HG02571 (cell line): ENCODE data around the gene ZFAND3.
"Not testable (repeated sequence)": the region's sequence is repeated elsewhere in the genome, so short reads cannot be mapped to it uniquely, and the experiment has no call there.

Experiments used
- ATAC-seq: cut with Tn5 transposase; IDR thresholded peaks from one replicate; pipeline ENCODE4 v1.9.1; 2021; ENCODE audit warnings: mild to moderate bottlenecking, moderate library complexity; ENCODE audit not compliant: unreplicated experiment

Gene ZFAND3

DNA sequence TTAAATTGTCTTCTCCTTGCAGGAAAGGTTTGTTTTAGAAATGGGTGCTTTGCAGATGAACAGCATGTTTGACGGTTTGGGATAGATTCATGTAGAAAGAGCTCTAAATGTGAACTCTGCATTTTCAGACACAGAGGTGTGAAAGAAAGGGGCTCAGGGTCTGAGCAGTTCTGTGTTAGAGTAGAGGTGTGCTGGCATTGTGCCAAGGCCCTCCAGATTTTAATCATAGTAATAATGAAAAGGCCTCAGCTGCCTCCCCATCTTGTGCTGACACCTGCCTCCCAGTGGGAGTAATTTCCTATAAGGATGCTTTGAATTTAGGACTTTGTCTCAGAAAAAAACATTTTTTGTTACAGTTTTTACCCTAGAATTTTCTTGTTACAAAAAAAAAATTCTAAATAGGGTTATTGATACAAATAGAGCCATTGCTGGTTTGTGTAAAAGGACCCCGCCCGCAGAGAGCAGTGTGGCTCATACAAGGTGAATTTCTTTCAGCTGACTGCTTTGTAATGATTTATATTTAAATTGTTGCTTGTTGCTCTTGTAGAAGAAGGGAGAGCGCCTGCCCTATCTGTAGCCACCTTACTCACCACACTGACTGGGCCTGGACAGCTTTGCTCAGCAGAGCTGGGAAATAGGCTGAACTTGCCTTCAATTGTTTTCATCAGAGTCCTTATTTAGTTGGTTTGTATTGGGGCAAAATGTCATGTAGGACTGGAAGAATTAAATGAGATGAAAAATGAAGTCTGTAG lies 294.5 kb downstream of the ZFAND3 start:
- no peak for ATAC-seq

DNA sequence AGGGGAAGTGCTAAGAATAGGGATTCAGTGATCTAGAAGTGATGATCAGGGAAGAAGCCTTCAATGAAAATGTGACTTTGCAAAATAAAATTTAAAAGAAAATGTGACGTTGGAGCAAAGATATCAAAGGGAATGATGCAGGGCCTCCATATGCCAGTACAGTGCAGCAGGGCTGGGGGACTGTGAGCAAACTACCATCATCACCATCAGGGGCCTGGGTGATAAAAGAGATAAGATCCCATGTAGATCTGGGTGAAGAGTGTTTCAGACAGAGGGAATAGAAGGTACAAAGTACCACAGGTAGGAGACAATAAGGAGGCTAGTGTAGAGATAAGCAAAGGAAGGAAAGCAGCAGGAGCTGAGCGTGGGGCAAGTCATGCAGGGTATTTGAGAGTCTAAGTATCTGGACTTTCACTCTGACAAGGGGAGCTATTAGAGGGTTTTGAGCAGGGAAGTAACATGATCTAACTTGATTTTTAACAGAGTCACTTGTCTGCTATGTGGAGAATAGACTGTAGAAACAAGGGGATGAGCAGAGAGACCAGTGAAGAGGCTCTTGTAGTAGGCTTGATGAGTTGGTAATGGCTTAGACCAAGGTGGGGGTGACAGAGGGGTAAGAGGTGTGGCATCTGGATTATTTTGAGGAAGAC lies 295.6 kb downstream of the ZFAND3 start:
- no peak for ATAC-seq

DNA sequence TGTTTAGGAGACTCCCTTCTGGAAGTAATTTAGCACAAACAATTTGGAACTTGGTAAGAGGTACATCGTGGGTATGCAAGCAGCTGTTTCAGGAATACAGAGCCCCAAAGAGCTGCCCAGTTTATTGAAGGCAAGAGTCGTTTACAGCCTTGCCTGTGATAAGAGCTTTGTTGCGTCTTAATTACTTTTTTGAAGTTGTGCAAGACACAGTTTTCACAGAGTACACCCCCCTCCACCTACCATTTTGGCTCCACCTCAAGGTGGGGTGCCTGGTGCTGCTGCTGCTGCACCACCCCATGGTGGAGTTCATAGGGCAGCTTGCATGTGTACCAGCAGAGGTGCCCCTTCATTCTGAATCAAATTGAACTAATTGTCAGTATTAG lies 296.1 kb downstream of the ZFAND3 start:
- no peak for ATAC-seq

DNA sequence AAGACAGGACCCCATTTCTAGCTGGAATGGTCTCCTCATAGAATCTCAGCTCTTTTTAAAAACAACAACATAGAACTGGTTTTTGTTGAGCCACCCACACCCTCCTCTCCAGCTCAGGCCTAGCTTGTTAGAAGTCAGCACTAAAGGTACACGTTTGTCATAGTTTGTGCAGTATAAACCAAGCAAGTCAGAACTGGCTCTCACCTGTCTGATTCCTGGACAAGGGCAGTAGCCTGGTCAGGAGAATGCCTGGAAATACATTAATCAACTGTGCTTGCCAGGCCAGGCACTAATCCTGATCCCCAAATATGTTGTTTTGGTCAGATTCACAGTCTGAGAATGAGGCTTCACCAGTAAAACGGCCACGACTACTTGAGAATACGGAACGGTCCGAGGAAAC lies 296.7 kb downstream of the ZFAND3 start:
- ATAC-seq: no peak

DNA sequence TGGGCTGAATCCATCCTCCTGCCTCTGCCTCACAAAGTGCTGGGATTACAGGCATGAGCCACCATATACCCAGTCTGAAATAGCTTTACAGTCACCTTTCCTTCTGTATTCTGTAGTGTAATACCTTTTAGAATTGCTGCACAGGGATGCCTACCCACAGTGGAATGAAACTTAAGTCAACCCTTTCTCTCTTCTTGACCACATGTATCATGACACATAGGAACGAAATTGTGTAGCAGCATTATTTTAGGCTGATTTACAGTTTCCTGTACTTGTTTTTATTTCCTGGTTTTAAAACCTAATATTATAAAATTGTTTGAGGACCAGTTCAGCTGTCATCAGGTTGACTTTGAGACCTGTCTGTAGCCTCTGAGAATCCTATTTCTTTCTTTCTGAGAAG lies 297.8 kb downstream of the ZFAND3 start:
- ATAC-seq: no peak

DNA sequence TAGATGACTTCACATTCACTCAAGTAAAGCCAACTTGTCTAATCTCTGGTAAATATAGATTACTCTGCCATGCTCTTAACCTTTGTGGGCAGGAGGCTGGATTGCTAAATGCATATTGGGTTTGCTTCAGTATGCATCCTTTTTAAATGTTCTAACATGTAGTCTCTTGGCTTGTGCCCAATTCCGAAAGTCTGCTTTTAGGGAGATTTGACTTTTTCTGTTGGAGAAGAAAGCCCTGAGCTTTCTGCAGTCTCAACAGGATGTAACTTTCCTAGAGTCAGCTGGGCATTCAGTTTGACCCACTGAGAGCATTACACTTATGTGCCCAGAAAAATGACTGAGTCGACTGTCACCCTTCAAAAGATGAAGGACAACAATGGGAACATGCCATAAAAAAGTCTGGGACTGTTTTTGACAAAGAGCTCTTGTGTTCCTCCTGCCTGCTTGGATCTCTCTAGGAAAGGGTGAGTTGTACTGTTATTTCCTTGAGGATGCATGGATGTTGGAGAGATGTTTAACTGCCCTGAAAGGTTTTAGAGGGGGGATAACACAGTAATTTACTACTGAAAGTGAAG lies 299.4 kb downstream of the ZFAND3 start:
- ATAC-seq: no peak

DNA sequence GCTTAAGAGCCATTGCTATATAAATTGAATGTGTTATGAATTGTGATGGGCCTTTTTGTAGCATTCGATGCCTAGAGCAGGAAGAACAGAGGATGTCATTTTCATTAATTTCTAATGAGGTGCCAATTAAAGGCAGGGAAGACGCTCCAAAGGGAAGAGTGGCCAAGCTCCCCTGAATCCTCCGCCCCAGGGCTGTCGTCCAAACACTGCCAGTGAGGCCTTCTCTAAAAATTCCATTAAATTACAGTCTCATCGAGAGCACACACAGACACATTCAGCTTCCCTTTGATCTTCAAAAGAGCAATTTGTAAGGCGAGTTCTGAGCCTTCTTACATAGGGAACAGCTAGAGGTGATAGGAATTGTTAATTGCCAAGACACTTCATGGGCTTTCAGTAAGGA lies 300.0 kb downstream of the ZFAND3 start:
- no peak for ATAC-seq

GRCh38 chr6:38124224-38124926 lies 304.8 kb downstream of the ZFAND3 start:
- not testable (repeated sequence) for ATAC-seq

DNA sequence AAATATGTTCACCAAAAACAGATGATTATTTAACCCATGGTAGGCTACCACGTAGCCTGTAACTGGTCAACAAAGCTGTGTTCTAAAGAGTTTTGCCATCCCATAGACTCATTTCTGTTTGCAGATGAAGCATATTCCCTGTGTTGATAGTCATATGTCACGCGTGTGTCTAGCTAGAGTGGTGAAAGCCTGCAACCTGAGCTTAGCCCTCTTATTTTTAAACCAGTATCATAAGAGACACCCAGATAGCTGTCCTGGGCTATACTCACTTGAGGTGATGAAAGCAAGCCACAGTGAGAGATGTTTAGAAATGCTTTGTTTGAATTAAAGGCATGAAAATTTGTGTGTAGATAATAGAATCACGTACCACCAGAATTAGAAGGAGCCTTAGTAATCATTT lies 307.8 kb downstream of the ZFAND3 start:
- ATAC-seq: no peak

- ATAC-seq: no peak
Observed at GRCh38 chr6:38131527-38131965, 312.0 kb downstream of the ZFAND3 start.

DNA sequence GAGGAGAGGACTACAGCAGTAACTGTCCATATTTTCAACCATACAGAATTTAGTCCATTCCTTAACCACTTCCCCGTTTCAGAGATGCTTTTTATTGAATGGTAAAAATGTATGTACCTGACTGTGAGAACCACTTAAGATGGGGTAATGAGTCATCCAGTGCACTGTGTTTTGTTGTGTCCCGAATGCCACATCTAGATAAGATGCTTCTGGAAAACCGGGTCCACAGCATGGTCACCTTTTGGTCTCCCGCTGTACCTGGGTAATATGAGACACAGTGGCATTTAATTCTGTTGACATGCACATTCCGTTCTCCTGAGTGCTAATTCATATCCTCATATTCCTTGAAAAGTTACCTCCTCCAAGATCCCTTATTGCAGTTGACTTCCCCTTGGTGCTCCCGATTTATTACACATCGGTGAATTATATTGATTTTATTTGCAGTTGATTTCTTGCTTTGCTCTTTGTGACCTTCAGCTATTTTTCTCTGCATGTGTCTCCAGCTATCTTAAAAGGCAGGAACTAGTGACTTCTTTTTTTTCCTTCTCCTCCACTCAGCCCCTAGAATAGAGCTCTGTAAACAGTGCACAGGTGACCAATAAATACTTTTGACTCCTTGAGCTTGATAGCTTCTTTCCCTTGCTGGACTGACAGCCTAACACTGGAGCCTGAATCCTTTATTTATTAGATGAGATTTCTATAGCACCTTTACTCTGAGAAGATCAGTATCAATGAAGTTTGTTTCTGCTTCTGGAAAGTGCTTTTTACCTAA lies 314.6 kb downstream of the ZFAND3 start:
- no peak for ATAC-seq

DNA sequence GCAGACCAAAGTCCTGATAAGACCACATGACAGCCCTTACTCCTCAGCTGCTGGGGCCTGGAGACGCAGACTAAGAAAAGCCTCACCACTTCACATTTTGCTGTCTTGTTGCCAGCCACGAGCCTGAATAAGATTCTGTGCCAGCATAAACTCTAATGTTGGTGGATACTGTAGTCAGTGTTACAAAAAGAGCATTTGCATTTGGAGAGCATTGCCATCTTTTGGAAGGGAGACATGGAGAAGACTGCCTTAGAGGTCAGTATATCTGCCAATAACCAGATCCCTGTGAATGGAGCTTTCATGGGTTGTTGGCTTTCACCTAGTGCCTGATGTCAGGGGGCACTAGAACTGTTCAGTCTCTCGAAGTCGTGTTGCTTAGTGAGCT lies 315.2 kb downstream of the ZFAND3 start:
- no peak for ATAC-seq

DNA sequence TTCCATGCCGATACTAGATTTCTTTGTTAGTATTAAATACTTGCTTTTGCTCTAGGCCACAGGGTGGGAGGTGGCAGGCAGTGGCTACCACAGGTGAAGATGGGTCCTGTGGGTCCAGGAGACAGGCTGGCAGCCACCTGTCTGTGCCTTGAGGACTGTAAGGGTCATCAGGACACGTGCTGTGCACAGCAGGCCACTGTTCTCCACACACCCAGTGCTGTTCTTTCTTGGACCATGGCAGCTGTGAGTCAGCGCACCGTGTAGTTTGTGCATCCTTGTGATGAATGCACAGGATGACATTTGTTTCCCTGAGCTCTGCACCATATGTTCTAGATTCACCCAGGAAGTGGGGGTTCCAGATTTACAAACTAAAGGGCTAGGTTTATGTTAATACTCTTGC lies 317.0 kb downstream of the ZFAND3 start:
- no peak for ATAC-seq

DNA sequence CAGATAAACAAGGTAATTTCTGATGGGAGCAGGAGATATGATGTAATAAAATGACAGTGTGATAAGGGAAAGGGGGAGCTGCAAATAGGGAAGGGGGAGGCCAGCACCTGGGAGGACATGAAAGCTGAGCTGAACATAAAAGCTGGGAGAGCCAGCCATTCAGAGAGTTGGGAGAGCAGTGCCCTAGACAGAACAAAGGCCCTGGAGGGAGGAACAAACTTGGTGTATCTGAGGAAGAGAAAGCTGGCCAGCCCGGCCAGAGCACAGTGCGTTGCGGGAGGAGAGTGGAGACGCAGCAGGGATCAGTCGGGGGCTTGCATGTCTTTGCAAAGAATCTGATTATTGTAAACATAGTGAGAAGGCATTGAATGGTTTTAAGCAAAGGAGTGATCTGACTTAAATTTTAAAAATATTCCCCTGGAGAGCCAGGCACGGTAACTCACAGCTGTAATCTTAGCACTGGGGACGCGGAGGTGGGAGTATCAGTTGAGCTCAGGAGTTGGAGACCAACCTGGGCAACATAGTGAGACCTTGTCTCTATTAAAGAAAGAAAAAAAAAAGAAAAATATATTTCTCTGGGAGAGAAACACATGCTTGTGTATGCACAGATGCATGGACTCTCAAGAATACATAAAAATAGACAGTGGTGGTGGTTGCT lies 318.2 kb downstream of the ZFAND3 start:
- no peak for ATAC-seq

DNA sequence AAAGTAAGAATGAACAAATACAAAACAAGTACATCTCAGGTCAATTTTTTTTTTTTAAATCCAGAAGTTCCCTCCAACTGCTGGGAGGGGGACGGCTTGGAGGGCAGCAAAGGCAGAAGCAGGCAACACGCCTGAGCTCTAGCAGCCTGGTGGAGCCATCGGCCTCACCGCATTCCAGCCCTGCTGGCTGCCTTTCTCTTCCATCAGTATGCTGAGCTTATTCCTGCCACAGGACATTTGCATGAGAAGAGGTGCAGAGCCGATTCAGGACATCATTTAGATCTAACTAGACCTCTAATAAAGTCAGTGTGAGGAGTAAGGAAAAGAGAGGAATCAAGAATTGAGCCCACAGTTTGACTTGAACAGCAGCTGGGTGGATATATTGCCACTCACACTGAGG lies 318.8 kb downstream of the ZFAND3 start:
- ATAC-seq: no peak

DNA sequence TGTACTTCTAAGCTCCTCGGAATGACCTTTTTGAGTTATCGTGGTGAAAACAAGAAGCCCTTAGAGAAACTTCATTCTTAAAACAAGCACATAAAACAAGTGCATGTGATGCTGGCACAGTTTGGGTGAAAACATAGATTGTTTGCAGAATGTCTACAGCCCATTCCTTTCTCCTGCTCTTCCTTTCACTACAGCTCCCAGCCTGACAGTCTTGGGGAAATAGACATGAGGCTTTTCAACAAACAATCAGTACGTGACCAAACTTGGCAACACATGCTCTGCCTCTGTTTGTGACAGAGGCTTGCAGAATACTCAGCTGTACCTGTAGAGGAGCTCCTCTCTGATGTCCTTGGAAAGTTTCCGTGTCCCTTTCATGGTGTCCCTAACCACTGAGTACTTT lies 321.6 kb downstream of the ZFAND3 start:
- no peak for ATAC-seq

DNA sequence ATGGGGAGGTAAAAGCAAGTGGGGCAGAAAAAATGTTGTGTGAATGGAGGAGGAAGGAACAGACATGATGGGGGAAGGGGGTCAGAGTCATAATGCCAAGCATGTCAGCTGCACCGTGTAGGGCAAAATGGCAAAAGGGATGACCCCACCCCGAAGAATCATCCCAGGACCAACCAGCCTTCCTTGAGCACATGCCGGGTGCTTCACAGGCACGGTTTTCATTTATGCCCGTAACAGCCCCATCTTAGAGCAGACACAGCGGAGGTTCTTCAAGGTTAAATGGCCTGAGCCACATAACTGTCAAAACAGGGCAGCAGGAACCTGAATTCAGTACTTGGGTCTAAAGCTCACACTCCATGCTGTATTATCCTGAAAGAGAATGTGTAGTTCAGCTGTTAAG lies 322.2 kb downstream of the ZFAND3 start:
- no peak for ATAC-seq

GRCh38 chr6:38142178-38142902 lies 322.8 kb downstream of the ZFAND3 start:
- no peak for ATAC-seq

DNA sequence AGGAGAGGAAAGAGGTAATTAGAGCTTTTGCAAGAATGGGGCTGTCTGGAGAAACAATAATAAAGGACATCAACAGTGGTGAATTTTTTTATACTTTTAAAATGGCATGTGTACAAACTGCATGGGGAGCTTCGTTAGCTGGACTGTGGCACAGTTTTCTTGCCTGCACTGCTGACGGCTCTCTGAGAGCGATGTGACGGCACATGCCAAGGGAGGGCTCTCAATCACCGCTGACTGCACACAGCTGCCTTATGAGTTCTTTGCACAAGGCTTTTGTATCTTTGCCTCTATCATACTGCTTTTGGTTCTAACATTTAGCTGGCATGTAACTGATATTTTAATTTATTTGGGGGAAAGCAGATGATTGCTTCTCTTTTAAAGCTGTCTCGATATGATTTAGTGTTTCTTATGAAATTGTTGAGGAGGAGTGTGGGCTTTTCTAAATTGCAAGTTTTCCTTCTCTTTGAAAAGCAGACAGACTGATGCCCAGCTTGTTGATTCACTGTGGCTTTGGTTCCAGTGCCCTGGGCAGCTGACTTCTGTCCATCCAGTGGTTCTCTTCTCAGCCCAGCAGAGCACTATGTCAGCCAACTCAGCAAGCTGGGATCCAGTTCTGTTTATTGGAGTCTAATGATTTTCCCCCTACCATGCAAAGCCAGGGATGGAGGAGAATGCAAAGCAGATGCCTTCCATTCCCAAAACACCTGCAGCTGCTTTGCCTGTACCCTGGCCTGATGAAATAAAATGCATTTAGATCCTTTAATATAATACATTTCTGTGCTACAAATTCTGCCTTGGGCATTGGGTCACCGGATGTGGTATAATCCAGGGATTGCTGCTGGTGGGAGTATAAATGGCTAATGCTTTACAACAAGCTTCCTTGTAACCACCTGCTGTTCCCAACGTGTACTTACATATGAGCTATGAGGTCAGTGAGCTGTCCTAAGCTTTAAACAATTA lies 323.9 kb downstream of the ZFAND3 start:
- no peak for ATAC-seq
